ENCODE data around the gene NRBF2. TPM values are rescaled to one million over a fixed set of nuclear protein-coding genes. Genes with fewer than 3 reads are reported as not detected.

Gene NRBF2
- total RNA-seq, 1 experiment from 2014 or later: 44.9 TPM

GRCh38 chr10:63171926-63172325 lies 38.8 kb downstream of the NRBF2 start:
- Mint-ChIP-seq H3K27me3 (ENCODE audit: insufficient read depth, unreplicated experiment) (no peaks in the 10 kb centered on the region), H3K36me3 (ENCODE audit: insufficient read depth, unreplicated experiment) (peaks cover 94% of the 10 kb centered on the region), H3K27ac (ENCODE audit: low read depth, unreplicated experiment) (no peak overlapping the region), H3K4me1 (ENCODE audit: insufficient read depth, unreplicated experiment) (no peaks in the 10 kb centered on the region), H3K9me3 (ENCODE audit: unreplicated experiment) (no peaks in the 10 kb centered on the region), H3K4me3 (ENCODE audit: unreplicated experiment) (no peak overlapping the region)
- DNase-seq (ENCODE audit: unreplicated experiment): no peak
- ChIA-PET POLR2A (no interaction called here), CTCF (interaction anchor here (0.5 to 12.0 kb wide), 4 partner anchors 9 to 966 kb away, joined by 3 to 266 read pairs (median 4); no protein-coding TSS in a partner anchor)
- no peak for TF ChIP-seq CTCF (IDR thresholded peaks at IDR 0.05; ENCODE audit: unreplicated experiment)
- no TSS peak for BruUV-seq (replicated peaks)
- intact Hi-C loops (cut with micrococcal nuclease): no loop called here

- CTCF ChIA-PET: interaction anchor here (0.6 to 12.0 kb wide), 4 partner anchors 43 to 929 kb away, joined by 3 to 266 read pairs (median 4); no protein-coding TSS in a partner anchor
- TF ChIP-seq CTCF (IDR thresholded peaks at IDR 0.05; ENCODE audit: unreplicated experiment): no peak
- no peak overlapping the region for H3K27ac Mint-ChIP-seq (ENCODE audit: low read depth, unreplicated experiment)
- peaks cover 92% of the 10 kb centered on the region for H3K36me3 Mint-ChIP-seq (ENCODE audit: insufficient read depth, unreplicated experiment)
- H3K27me3 Mint-ChIP-seq (ENCODE audit: insufficient read depth, unreplicated experiment): no peaks in the 10 kb centered on the region
- no peak for DNase-seq (ENCODE audit: unreplicated experiment)
- POLR2A ChIA-PET: interaction anchor here (0.7 to 1.1 kb wide), 3 partner anchors 9 to 635 kb away, joined by 3 read pairs; no protein-coding TSS in a partner anchor
- no TSS peak for BruUV-seq (replicated peaks)
- intact Hi-C loops (cut with micrococcal nuclease): no loop called here
- H3K9me3 Mint-ChIP-seq (ENCODE audit: unreplicated experiment): no peaks in the 10 kb centered on the region
- H3K4me1 Mint-ChIP-seq (ENCODE audit: insufficient read depth, unreplicated experiment): no peaks in the 10 kb centered on the region
- H3K4me3 Mint-ChIP-seq (ENCODE audit: unreplicated experiment): no peak overlapping the region
Observed at GRCh38 chr10:63173468-63174232, 40.5 kb downstream of the NRBF2 start.

- intact Hi-C loops (cut with micrococcal nuclease): no loop called here
- Mint-ChIP-seq H3K4me3 (ENCODE audit: unreplicated experiment) (no peak overlapping the region), H3K4me1 (ENCODE audit: insufficient read depth, unreplicated experiment) (no peaks in the 10 kb centered on the region), H3K9me3 (ENCODE audit: unreplicated experiment) (no peaks in the 10 kb centered on the region), H3K36me3 (ENCODE audit: insufficient read depth, unreplicated experiment) (peaks cover 85% of the 10 kb centered on the region), H3K27ac (ENCODE audit: low read depth, unreplicated experiment) (no peak overlapping the region), H3K27me3 (ENCODE audit: insufficient read depth, unreplicated experiment) (no peaks in the 10 kb centered on the region)
- BruUV-seq (replicated peaks): no TSS peak
- CTCF ChIA-PET: interaction anchor here (0.6 to 1.3 kb wide), 3 partner anchors 9 to 687 kb away, joined by 3 to 7 read pairs (median 3); no protein-coding TSS in a partner anchor
- TF ChIP-seq CTCF (IDR thresholded peaks at IDR 0.05; ENCODE audit: unreplicated experiment): no peak
- DNase-seq (ENCODE audit: unreplicated experiment): no peak
- POLR2A ChIA-PET: no interaction called here
Observed at GRCh38 chr10:63175534-63175933, 42.4 kb downstream of the NRBF2 start.

- CTCF ChIA-PET: no interaction called here
- Mint-ChIP-seq H3K9me3 (ENCODE audit: unreplicated experiment) (no peaks in the 10 kb centered on the region), H3K27me3 (ENCODE audit: insufficient read depth, unreplicated experiment) (no peaks in the 10 kb centered on the region), H3K36me3 (ENCODE audit: insufficient read depth, unreplicated experiment) (peaks cover 99% of the 10 kb centered on the region), H3K4me3 (ENCODE audit: unreplicated experiment) (no peak overlapping the region), H3K27ac (ENCODE audit: low read depth, unreplicated experiment) (no peak overlapping the region), H3K4me1 (ENCODE audit: insufficient read depth, unreplicated experiment) (peaks cover 7% of the 10 kb centered on the region)
- intact Hi-C loops (cut with micrococcal nuclease): no loop called here
- no peak for DNase-seq (ENCODE audit: unreplicated experiment)
- POLR2A ChIA-PET: no interaction called here
- no TSS peak for BruUV-seq (replicated peaks)
- no peak for TF ChIP-seq CTCF (IDR thresholded peaks at IDR 0.05; ENCODE audit: unreplicated experiment)
Observed at GRCh38 chr10:63192826-63193225, 59.7 kb downstream of the NRBF2 start.
